Liver (tissue), 3 donors: Measurements from ENCODE around the gene CDH24.

ENCODE experiments used
- ATF3 ChIP-seq: IDR thresholded peaks from 2 replicates; pipeline ENCODE4 v1.6.1; 2016; ENCODE audit warnings: antibody characterized with exemption
- CTCF ChIP-seq: fragments of 150-350 bp; IDR thresholded peaks from 2 replicates; pipeline ENCODE4 v1.5.1; 2017; ENCODE audit warnings: improper control_type of control experiment, low read depth, low read length; ENCODE audit not compliant: missing input control
- EGR1 ChIP-seq, 2 donors: IDR thresholded peaks; 2 replicates each; pipeline ENCODE4 v1.6.1; 2016 to 2018; ENCODE audit warnings: antibody characterized with exemption in 2 of 2, low read depth in 2 of 2
- FOXA1 ChIP-seq: IDR thresholded peaks from 2 replicates; pipeline ENCODE4 v1.6.1; 2016; ENCODE audit warnings: antibody characterized with exemption
- JUND ChIP-seq, 2 donors: IDR thresholded peaks; 2 replicates each; pipeline ENCODE4 v1.6.1; 2016; ENCODE audit warnings: antibody characterized with exemption in 2 of 2
- MAX ChIP-seq: IDR thresholded peaks from 2 replicates; pipeline ENCODE4 v1.6.1; 2016; ENCODE audit warnings: antibody characterized with exemption
- RAD21 ChIP-seq, 2 donors: IDR thresholded peaks; 2 replicates each; pipeline ENCODE4 v1.6.1; 2016; ENCODE audit warnings: antibody characterized with exemption in 2 of 2, mild to moderate bottlenecking in 2 of 2
- RXRA ChIP-seq, 2 donors: IDR thresholded peaks; 2 replicates each; pipeline ENCODE4 v1.6.1; 2017 to 2018; ENCODE audit warnings: antibody characterized with exemption in 2 of 2, mild to moderate bottlenecking in 1 of 2
- SP1 ChIP-seq: IDR thresholded peaks from 2 replicates; pipeline ENCODE4 v1.6.1; 2018; ENCODE audit warnings: antibody characterized with exemption, mild to moderate bottlenecking
- TAF1 ChIP-seq: conservative IDR thresholded peaks from 2 replicates; pipeline ENCODE4 v1.6.1; 2016; ENCODE audit warnings: antibody characterized with exemption, mild to moderate bottlenecking
- YY1 ChIP-seq: IDR thresholded peaks from 2 replicates; pipeline ENCODE4 v1.6.1; 2016; ENCODE audit warnings: antibody characterized with exemption, mild to moderate bottlenecking
- ZBTB33 ChIP-seq: IDR thresholded peaks from 2 replicates; pipeline ENCODE4 v1.6.1; 2016; ENCODE audit warnings: antibody characterized with exemption
- TF ChIP-seq, protein P1 (sequence below): IDR thresholded peaks from 2 replicates; pipeline ENCODE4 v1.6.1; 2016; ENCODE audit warnings: antibody characterized with exemption, mild to moderate bottlenecking
- donor health status: healthy.
- donor health status: healthy.

GRCh38 chr14:23093526-23093925, 36.2 kb upstream of the CDH24 start:
- no peak for TF ChIP-seq EGR1 (IDR thresholded peaks at IDR 0.05; ENCODE audit: low read depth in 2 of 2)
- TF ChIP-seq YY1, result no peak
- TF ChIP-seq CTCF, result no peak
- TF ChIP-seq RXRA (IDR thresholded peaks at IDR 0.05), result no peak
- no peak for TF ChIP-seq TAF1
- TF ChIP-seq JUND (IDR thresholded peaks at IDR 0.05), result no peak
- no peak for TF ChIP-seq SP1
- no peak for TF ChIP-seq MAX
- no peak for TF ChIP-seq ATF3
- TF ChIP-seq ZBTB33, result no peak
- TF ChIP-seq, protein P1, sequence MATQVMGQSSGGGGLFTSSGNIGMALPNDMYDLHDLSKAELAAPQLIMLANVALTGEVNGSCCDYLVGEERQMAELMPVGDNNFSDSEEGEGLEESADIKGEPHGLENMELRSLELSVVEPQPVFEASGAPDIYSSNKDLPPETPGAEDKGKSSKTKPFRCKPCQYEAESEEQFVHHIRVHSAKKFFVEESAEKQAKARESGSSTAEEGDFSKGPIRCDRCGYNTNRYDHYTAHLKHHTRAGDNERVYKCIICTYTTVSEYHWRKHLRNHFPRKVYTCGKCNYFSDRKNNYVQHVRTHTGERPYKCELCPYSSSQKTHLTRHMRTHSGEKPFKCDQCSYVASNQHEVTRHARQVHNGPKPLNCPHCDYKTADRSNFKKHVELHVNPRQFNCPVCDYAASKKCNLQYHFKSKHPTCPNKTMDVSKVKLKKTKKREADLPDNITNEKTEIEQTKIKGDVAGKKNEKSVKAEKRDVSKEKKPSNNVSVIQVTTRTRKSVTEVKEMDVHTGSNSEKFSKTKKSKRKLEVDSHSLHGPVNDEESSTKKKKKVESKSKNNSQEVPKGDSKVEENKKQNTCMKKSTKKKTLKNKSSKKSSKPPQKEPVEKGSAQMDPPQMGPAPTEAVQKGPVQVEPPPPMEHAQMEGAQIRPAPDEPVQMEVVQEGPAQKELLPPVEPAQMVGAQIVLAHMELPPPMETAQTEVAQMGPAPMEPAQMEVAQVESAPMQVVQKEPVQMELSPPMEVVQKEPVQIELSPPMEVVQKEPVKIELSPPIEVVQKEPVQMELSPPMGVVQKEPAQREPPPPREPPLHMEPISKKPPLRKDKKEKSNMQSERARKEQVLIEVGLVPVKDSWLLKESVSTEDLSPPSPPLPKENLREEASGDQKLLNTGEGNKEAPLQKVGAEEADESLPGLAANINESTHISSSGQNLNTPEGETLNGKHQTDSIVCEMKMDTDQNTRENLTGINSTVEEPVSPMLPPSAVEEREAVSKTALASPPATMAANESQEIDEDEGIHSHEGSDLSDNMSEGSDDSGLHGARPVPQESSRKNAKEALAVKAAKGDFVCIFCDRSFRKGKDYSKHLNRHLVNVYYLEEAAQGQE, result no peak
- TF ChIP-seq RAD21 (IDR thresholded peaks at IDR 0.05), result no peak
- no peak for TF ChIP-seq FOXA1
